AG09319 (cell line): ENCODE measurements around the gene TCN1.
"Not testable (repeated sequence)": the region's sequence is repeated elsewhere in the genome, so short reads cannot be mapped to it uniquely, and the experiment has no call there.

Experiments used
- DNase-seq: peaks from one replicate; pipeline ENCODE4 v3.0.0-alpha.2; 2010; ENCODE audit warnings: low read depth; ENCODE audit errors: extremely low read depth
- CTCF ChIP-seq: IDR thresholded peaks from 2 replicates; pipeline ENCODE4 v1.5.1; 2011; ENCODE audit warnings: low read depth, mild to moderate bottlenecking, inconsistent platforms, low read length, moderate library complexity

The TCN1 gene

GRCh38 chr11:59891781-59892181 lies 25.5 kb upstream of the TCN1 start:
- no peak for TF ChIP-seq CTCF
- DNase-seq, result no peak

DNA sequence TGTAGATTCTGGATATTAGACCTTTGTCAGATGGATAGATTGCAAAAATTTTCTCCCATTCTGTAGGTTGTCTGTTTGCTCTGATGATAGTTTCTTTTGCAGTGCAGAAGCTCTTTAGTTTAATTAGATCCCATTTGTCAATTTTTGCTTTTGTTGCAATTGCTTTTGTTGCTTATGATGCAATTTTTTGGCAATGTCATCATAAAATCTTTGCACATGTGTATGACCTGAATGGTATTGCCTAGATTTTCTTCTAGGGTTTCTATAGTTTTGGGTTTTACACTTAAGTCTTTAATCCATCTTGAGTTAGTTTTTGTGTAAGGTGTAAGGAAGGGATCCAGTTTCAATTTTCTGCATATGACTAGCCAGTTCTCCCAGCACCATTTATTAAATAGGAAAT lies 20.9 kb upstream of the TCN1 start:
- not testable (repeated sequence) for DNase-seq

- no peak for DNase-seq
- TF ChIP-seq CTCF, result no peak
Observed at GRCh38 chr11:59883597-59883996, 17.3 kb upstream of the TCN1 start.

GRCh38 chr11:59879567-59879966 lies 13.3 kb upstream of the TCN1 start:
- DNase-seq, result no peak
- TF ChIP-seq CTCF, result no peak

DNA sequence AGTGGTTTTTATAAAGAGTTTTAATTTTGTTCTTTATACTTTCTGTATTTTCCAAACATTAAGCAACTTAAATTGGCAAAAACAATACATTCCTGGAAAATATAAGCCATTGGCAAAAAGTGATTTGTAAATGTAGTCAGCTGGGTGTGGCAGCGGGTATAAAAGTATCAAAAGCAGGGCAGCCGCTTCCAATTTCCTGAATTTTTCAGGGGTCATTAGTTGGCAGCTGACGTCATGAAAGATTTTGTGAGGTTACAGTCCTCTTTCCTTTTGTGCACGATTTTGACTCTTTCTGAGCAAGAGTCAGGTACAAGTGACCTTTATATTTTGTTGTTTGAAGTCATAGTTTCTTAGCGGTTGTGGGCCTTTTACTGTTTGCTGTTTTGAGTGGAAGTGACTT lies 12.3 kb upstream of the TCN1 start, which contains the start of gene OOSP3:
Gene OOSP3 (plus strand): TSS at position 208 of the 400 bp plus-strand sequence. CDS start 27 bp downstream, at position 235.
- TF ChIP-seq CTCF, result no peak
- DNase-seq, result no peak

GRCh38 chr11:59877784-59878183 lies 11.5 kb upstream of the TCN1 start:
- no peak for TF ChIP-seq CTCF
- DNase-seq, result no peak

- no peak for TF ChIP-seq CTCF
- DNase-seq, result no peak
Observed at GRCh38 chr11:59877325-59877724, 11.0 kb upstream of the TCN1 start.

GRCh38 chr11:59875856-59876519 lies 9.7 kb upstream of the TCN1 start:
- no peak for TF ChIP-seq CTCF

More at GRCh38 chr11:59875856-59876519, 9.7 kb upstream of the TCN1 start:
- DNase-seq, result no peak
